Fibroblast of the conjunctiva (primary cell): ENCODE data around the gene IQCH.
"Not testable (repeated sequence)": the region's sequence is repeated elsewhere in the genome, so short reads cannot be mapped to it uniquely, and the experiment has no call there.

Source experiments
- DNase-seq: peaks from one replicate; pipeline ENCODE4 v3.0.0-alpha.2; 2010; ENCODE audit warnings: low read depth

IQCH gene

GRCh38 chr15:67397139-67397538 is 142.6 kb downstream of the IQCH start:
- no peak for DNase-seq

GRCh38 chr15:67399925-67400324 is 145.3 kb downstream of the IQCH start:
- no peak for DNase-seq

- DNase-seq: no peak
Measured at GRCh38 chr15:67400890-67401289, 146.3 kb downstream of the IQCH start.

GRCh38 chr15:67401336-67401735 is 146.8 kb downstream of the IQCH start:
- no peak for DNase-seq

- DNase-seq: no peak
Measured at GRCh38 chr15:67403428-67404154, 149.0 kb downstream of the IQCH start.

- DNase-seq: no peak
Measured at GRCh38 chr15:67405208-67406191, 150.9 kb downstream of the IQCH start.

GRCh38 chr15:67406257-67406861 is 151.8 kb downstream of the IQCH start:
- no peak for DNase-seq

- DNase-seq: no peak
Measured at GRCh38 chr15:67407786-67408185, 153.2 kb downstream of the IQCH start.

GRCh38 chr15:67409175-67409574 is 154.6 kb downstream of the IQCH start:
- DNase-seq: no peak

GRCh38 chr15:67411486-67411885 is 156.9 kb downstream of the IQCH start:
- DNase-seq: no peak

GRCh38 chr15:67413770-67414390 is 159.3 kb downstream of the IQCH start:
- DNase-seq: no peak

GRCh38 chr15:67415181-67415580 is 160.6 kb downstream of the IQCH start:
- DNase-seq: no peak

- DNase-seq: no peak
Measured at GRCh38 chr15:67416891-67417290, 162.3 kb downstream of the IQCH start.

GRCh38 chr15:67419705-67420104 is 165.1 kb downstream of the IQCH start:
- DNase-seq: no peak

GRCh38 chr15:67420137-67420536 is 165.6 kb downstream of the IQCH start:
- no peak for DNase-seq

GRCh38 chr15:67421105-67421504 is 166.5 kb downstream of the IQCH start:
- no peak for DNase-seq

GRCh38 chr15:67422296-67422695 is 167.7 kb downstream of the IQCH start:
- DNase-seq: no peak

GRCh38 chr15:67433495-67434099 is 179.0 kb downstream of the IQCH start:
- peak; percentile 21 for DNase-seq

- not testable (repeated sequence) for DNase-seq
Measured at GRCh38 chr15:67436351-67437250, 182.0 kb downstream of the IQCH start.

- DNase-seq: peak; percentile 1
Measured at GRCh38 chr15:67444100-67444499, 189.5 kb downstream of the IQCH start.

GRCh38 chr15:67446449-67446848 is 191.9 kb downstream of the IQCH start:
- DNase-seq: no peak
